ENCODE results near the gene ACAA1.
A peak's percentile ranks its signal among the peaks of the same experiment; 100 is the strongest.
"Not testable (repeated sequence)": the region's sequence is repeated elsewhere in the genome, so short reads cannot be mapped to it uniquely, and the experiment has no call there.

ACAA1 gene, protein sequence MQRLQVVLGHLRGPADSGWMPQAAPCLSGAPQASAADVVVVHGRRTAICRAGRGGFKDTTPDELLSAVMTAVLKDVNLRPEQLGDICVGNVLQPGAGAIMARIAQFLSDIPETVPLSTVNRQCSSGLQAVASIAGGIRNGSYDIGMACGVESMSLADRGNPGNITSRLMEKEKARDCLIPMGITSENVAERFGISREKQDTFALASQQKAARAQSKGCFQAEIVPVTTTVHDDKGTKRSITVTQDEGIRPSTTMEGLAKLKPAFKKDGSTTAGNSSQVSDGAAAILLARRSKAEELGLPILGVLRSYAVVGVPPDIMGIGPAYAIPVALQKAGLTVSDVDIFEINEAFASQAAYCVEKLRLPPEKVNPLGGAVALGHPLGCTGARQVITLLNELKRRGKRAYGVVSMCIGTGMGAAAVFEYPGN

DNA sequence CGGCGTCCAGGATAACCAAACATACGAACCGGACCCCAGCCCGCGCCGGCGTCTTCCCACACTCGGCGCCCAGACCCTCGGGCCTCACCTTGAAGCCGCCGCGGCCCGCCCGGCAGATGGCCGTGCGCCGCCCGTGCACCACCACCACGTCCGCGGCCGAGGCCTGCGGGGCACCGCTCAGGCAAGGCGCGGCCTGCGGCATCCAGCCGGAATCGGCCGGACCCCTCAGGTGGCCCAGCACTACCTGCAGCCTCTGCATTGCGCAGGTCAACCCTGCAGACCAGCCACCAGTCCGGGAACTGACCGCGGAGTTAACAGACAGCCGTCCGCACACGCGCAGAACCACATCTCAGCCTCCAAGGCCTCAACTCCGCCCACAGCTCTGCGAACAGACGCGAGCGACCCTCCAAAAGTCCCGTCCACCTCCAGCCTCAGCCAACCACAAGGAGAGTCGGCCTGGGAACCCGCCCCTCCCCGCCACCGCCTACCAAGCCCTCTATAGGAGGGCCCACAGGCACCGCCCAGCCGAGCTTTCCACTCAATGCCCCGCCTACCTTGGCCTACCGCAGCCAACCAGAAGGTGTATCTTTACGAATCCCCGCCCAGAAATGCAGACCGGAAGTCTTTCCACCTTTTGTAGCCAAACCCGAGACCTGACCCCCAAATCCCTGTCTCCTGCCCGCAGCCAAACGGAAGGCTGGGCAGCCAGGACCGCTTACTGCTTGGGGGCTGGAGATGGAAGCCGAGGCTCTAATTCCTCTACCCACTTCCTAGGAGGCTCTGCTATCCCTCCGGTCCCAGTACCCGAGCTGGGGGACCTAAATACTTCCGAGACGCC, at the start of gene ACAA1:
Gene ACAA1, minus strand, starts transcription at position 351 of the 838 bp plus-strand sequence. Its CDS starts 92 bp downstream, at position 259.
- DNase-seq (ENCODE audit: low spot score), result peak; percentile 98

DNA sequence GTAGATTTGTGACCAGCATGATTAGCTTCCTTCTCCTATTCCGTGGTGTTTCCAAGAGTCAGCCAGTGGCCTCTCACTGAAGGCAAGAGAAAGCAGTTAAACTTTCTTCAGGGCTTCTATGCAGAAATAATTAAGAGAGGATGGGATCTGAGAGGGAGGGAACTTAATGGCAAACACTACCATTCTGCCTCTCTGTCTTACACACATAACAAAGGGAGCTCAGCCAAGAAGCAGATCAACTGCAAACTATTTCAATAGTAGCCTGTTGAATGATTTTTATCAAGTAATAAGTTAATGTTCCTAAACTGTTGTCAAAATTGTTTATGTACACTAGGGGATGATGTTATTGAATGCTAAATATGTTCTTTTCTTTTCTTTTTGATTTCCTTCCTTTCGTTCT, 40.3 kb upstream of the ACAA1 start:
- no peak for DNase-seq (ENCODE audit: low spot score)

DNA sequence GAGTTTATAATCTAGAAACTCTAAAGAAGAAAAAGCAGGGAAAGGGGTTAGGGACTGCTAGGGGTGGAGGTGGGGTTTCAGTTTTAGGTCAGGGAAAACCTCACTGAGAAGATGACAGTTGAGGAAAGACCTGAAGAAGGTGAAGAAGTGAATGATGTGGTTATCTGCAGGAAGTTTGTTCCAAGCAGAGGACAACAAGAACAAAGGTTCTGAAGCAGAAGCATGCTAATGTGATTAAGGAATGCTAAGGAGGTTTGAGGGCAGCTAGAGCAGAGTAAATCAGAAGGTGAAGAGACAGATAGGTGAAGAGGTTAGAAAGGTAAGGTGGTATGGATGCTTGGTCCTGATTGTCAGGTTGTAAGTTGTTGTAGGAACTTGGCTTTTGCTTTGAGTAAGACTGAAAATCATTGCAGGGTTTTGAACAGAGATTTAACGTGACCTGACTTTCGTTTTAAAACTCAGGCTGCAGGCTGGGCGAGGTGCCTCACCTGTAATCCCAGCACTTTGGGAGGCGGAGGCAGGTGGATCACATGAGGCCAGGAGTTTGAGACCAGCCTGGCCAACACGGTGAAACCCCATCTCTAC, 37.0 kb upstream of the ACAA1 start:
- DNase-seq (ENCODE audit: low spot score), result no peak

DNA sequence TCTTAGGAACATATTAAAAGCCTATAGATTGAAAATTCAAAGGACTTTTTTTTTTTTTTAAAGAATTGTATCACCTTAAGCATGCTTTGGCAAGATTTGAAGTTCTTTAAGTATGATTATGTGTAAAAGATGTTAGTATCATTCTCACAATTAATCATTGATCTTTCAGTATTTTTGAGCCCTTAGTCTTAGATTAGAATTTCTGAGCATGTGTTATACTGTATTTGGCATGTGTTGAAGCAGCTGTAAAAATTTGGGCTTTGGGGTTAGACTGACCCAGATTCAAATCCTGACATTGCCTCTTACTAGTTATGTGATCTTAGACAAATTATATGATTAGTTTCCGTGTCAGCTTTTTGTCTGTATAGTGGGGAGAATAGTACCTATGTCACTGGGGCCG, 34.7 kb upstream of the ACAA1 start:
- DNase-seq (ENCODE audit: low spot score), result no peak

DNA sequence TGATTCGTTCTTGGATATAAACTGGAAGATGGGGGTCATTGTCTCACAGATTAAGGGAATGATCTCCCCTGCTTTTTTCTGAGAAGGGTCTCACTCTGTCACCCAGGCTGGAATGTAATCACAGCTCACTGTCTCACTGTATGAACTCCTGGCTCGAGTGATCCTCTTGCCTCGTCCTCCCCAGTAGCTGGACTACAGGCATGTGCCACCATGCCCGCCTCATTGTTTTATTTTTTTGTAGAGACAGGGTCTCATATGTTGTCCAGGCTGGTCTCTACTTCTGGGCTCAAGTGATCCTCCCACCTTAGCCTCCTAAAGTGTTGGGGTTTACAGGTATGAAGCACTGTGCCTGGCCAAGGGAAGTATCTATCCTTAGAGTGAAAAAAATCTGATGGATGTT, 33.8 kb upstream of the ACAA1 start:
- no peak for DNase-seq (ENCODE audit: low spot score)

DNA sequence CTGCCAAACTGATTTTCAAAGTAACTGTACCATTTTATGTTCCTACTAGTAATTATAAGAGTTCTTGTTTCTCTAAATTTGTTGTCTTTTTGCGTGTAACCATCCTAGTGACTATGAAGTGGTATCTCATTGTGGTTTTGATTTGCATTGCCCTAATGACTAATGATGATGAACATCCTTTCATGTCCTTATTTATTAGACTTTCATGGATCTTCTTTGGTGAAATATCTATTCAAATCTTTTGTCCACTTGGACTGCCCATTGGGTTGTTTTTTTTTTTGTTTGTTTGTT, 32.0 kb upstream of the ACAA1 start:
- no peak for DNase-seq (ENCODE audit: low spot score)

DNA sequence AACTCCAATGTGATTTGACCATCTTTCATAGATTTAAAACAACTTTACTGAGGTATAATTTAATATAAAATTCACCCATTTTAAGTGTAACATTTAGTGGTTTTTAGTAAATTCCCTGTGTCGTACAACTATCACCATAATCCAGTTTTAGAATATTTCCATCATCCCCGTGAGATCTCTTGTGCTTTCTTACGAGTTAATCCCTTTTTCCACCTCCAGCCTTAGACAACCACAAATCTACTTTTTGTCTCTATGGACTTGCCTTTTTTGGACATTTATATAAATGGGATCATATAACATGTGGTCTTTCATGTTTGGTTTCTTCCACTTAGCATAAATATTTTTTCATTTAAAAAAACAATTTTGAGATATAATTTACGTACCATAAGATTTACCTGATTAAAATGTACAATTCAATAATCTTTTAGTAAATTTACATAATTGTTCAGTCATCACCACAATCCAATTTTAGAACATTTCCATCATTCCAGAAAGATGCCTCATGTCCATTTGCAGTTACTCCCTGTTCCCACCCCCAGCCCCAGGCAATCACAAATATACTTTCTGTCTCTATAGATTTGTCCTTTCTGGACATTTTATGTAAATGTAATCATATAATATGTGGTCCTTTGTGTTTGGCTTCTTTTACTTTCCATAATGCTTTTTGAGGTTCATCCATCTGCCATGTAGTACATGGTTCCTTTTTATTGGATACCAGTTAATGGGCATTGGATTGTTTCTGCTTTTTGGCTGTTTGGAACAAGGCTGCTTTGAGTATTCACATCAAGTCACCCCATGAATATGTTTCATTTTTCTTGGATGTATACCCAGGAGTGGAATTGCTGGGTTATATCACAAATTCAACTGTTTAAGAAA, 31.5 kb upstream of the ACAA1 start:
- DNase-seq (ENCODE audit: low spot score), result no peak

DNA sequence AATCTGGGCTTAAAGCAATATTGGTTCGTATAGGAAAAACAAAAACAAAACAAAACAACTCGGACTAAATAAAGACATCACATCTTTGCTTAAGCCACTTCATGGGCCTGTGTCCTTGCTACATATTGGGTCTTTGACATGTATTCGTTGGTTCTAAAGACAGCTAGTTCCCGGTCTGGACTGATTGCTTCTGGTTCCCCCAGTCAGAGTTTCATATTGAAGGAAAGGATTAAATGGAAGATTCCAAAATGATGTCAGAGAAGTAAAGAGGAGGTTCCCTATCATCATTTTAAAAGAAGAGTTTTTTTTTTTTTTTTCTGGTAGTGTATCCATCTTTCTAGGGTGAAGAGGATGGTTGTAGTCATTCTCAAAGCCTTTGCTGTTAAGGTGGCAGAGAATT, 30.7 kb upstream of the ACAA1 start:
- DNase-seq (ENCODE audit: low spot score), result no peak

DNA sequence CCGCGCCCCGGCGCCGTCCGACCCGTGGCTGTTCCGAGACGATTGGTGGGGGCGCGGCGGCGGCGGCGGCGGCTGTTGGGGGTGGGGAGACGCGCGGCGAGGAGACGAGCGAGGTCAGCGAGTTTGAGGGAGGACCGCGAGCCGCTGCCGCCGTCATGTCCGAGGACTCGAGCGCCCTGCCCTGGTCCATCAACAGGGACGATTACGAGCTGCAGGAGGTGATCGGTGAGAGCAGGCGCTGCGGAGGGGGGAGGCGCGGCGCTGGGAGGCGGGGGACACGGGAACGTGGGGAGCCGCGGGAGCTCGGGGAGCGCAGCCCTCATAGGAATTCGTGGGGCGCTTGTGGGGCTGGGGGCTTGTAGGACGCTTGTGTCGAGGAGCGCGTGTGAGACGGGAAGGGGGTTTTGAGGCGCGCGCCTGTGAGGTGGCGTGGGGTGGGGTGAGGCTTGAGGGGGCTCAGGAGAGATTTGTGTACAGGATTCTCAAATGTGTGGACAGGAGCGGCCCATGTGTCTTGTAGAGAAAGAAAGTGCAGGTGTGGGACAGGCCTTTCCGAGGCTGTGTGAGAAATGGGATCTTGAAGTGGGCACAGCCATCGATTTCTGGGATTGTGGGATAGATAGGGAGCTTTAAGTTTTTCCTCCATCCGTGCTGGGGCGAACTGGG, 28.9 kb upstream of the ACAA1 start:
- no peak for DNase-seq (ENCODE audit: low spot score)

DNA sequence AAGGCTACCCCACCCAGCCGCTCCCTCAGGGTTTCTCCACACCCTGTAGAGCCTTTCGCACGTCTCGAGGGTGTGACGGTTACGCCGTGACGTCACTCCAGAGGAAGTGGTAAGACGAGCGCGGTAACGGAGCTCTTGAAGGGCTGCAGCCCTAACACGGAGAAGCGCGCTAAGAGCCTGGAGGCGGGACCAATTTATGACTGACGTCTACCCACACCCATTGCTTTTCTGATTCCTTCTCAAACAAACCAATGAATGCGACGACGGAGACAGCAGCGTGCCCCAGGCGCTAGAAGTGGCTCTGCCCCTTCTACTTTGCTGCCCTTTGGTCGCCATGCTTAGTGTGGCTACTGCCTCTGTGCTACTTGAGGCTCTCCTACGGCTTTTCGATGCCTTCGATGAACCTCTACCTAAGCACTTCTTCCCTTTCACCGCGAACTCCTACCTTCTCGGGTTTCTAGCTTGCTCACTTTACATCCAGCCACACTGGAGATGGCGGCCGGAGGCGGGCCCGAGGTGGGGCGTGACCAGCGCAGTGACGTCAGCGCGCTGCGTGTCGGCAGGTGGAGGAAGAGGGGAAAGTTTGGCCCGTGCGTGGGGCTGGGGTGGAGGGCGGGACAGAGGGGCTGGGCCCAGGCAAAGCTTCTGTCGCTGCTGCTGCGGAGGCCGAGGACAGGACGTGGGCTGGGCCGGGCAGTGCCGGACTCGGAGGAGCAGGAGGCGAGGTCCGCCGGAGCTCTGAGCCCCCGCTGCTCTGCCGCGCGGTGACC, 28.2 kb upstream of the ACAA1 start, which contains the start of gene OXSR1:
Gene OXSR1, plus strand, starts transcription at position 586 of the 770 bp plus-strand sequence. CDS start 340 bp downstream, outside the sequence.
- DNase-seq (ENCODE audit: low spot score), result peak; percentile 99

DNA sequence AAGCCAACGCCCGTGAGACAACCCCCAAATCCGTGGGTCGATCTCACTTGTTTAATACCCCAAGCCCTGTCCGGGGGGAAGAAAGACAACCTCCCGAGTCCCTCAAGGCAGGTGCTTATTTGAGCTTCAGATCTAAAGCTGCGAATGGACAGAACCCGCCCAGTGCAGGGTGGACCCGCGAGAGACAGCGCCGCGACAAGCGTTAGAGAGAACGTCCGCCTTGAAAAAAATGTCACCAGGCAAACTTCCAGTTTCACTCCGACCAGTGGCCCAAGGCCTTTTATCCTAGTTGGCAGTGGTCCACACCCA, 27.7 kb upstream of the ACAA1 start:
- DNase-seq (ENCODE audit: low spot score), result no peak

DNA sequence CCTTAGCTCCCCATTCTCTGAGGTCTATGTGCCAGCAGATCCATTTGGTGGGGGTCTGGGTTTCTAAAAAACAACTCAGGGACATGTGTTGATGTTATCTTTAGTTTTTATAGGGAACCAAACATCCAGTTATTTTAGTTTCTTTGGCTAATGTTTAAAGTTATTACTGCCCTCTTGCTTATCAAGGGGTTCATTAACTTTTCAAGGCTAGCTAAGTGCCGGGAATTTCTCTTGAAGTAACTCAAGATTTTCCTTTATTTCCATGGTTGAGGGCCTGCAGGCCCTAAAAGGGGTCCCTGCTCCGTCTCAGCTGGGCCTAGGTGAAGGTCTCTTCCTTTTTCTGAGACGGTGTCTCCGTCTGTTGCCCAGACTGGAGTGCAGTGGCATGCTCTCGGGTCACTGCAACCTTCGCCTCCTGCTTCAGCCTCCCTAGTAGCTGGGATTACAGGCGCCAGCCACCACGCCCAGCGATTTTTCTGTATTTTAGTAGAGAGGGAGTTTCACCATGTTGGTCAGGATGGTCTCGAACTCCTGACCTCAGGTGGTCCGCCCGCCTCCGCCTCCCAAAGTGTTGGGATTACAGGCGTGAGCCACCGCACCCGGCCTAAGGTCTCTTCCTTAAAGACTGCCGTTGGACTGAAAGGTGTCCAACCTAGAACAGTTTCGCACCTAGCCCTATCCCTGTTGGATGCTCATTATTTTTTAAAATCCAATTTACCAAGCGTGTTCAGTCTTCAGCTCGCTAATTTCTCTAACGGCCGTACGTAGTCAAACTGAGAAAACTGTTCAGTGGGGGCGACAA, 27.1 kb upstream of the ACAA1 start:
- DNase-seq (ENCODE audit: low spot score), result no peak

DNA sequence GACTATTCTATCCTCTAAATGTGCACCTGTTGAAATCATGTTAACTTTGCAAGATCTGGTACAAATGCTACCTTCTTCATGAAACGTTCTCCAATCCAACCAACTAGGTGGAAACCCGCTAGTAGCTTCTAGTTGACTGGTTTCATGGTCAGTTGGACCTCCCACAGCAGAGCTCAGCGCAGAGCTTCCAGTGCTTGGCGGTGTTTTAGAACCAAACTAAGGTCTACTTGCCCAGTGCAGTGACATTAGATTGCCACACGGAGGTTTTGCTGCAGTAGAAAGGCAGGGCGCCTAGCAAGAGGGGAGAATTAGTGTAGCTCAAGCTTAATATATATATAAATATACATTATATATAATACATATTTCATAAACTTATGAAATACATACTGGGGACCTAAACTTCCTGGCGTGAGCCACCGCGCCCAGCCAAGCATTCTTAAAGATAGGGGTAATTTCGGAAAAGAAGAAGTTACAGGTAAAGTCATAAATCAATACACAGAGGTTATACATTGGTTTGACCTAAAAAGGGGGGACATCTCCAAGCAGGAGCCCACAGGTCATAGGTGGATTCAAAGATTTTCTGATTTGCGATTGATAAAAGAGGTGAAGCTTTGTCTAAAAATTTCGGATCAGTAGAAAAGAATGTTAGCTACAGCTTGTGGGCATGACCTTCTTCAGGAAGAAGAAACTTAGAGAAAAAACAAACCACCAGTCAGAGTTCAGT, 26.4 kb upstream of the ACAA1 start:
- peak; percentile 31 for DNase-seq (ENCODE audit: low spot score)

DNA sequence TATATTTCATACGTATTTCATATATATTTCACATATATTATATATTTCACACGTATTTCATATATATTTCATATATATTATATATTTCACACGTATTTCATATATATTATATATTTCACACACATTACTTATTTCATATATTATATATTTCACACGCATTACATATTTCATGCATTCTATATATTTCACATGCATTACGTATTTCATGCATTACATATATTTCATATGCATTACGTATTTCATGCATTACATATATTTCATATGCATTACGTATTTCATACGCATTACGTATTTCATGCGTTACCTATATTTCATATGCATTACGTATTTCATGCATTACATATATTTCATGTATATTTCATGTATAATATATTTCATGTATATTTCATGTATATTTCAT, 23.8 kb upstream of the ACAA1 start:
- not testable (repeated sequence) for DNase-seq (ENCODE audit: low spot score)

DNA sequence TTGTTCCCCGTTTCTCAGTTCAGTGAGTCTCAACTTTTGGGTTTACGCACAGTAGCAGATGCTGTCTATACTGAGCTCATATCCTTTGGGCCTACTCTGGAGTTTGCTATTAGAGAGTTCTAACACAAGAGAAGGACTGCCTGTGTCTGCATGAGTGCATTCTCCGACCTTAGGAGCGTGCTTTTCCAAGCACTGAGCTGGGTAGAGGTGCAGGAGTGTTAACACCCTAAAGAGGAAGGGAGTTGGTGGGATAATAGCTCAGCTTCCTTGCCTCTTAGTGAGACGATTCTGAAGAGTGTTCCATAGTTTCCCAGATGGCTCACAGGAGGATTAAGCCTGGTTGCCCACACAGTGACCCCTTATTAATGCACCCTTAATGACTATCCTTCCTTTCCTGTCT, 21.5 kb upstream of the ACAA1 start:
- DNase-seq (ENCODE audit: low spot score), result no peak

DNA sequence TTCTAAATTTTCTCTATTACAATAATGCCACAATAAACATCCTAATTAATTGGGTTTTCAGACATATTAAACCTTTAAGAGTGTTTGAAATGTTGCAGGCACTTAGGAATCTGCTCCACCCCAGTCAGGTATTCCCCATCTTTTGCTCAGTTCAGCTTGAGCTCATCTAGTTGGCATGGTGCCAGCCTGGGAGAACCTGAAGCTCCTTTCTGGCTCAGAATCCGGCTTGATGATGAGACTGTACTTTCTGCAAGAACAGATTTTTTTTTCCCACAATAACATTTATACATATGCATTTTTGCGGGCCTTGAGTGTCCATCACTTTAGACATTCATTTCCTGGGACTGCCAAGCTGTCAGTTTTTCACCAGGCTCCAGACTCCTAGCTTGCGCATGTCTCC, 20.7 kb upstream of the ACAA1 start:
- DNase-seq (ENCODE audit: low spot score), result peak; percentile 80

DNA sequence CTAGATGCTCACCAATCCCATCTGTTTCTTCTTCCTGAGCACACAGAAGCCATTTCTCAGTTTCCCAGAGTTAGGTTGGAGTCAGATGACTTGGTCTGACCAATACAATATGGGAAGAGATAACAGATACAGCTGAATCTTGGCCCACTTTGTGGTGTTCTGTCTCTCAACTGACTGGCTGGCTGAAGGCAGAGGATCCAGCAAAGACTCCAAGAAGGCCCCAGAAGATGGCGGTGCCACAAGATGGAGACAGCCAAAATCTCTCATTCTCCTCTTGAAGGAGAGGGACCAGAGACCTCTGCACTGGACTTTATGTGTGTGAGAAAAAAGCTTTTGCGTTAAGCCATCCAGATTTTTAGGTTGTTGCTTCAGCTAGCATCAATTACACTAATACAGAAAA, 20.2 kb upstream of the ACAA1 start:
- no peak for DNase-seq (ENCODE audit: low spot score)

DNA sequence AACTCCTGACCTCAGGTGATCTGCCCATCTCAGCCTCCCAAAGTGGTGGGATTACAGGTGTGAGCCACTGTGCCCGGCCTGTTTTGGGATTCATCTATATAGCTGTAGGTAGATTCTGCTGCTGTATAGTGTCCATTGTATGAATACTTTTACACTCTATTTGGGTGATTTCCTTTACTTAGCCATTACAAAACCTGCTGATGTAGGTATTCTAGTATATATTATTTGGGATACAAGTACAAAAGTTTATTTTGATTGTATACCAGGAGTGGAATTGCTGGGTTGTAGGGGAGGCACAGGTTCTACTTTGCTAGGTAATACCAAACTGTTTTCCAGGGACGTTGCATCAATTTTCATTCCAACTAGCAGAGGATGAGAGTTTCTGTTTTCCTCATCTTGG, 18.9 kb upstream of the ACAA1 start:
- no peak for DNase-seq (ENCODE audit: low spot score)

DNA sequence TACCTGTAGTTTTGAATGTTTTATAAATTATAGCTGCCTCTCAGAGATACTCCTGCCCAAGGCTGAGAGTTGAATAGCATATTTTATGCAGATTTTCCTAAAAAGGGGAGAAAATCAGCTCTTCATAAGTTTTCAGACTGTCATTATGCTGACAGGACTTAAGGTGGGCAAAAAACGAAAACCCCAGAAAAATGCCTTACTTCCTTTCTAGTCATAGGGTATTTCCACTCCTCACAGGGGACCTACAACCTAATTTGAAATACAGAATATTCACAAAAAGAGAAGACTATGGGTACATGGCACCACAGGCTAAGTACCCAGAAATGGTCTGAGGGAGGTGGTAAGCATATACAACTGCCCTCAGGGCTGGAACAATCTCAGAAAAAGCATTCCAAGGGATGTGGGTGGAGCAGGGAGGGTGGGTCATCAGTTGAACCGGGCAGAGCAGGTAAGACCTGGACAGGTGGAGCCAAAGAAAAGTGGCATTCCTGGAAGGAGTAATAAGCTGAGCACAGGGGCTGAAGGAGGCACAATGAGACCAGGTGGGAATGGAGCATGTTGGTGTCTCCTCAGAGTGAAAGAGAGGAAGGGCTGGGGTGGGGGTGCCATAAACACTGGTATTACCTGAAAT, 17.8 kb upstream of the ACAA1 start:
- peak; percentile 70 for DNase-seq (ENCODE audit: low spot score)

All from LoVo (cell line).